HepG2 (cell line): ENCODE results near the gene MASP1. TPM values are rescaled to one million over a fixed set of nuclear protein-coding genes. Genes with fewer than 3 reads are reported as not detected.

Source experiments
- ATAC-seq: fragments of 200-7000 bp; cut with Tn5 transposase; 3 replicates; pipeline ENCODE4 v1.9.1; 2020; ENCODE audit warnings: mild to moderate bottlenecking, moderate library complexity
- BruUV-seq: library from RNA; stranded (reverse); fragments of 400-500 nt; replicated peaks from 2 replicates; lab custom pipeline; 2021; lab: Mats Ljungman, UMichigan
- CTCF ChIA-PET: fragments of 300-600 bp; formaldehyde crosslinking; extraction: SDS; loops from one replicate; lab custom pipeline; 2021; ENCODE audit warnings: low total read pairs, inconsistent platforms, low intra/inter-chr PET ratio; lab: Yijun Ruan, JAX
- POLR2A ChIA-PET: fragments of 350-600 bp; sonication (Branson Sonifier 250); formaldehyde crosslinking; loops from one replicate; lab custom pipeline; 2020; ENCODE audit warnings: antibody characterized with exemption, inconsistent platforms; lab: Yijun Ruan, JAX
- DNase-seq: peaks from one replicate; pipeline ENCODE4 v3.0.0-alpha.2; 2015; ENCODE audit warnings: low spot score
- FAIRE-seq: peaks from 3 replicates; lab custom pipeline; 2011; peaks lifted over from hg19 to GRCh38; lab: Jason Lieb, UNC
- H2AFZ ChIP-seq: one replicate; pipeline ENCODE4 v1.6.1; 2011; ENCODE audit warnings: low read length, inconsistent platforms
- H3K27ac ChIP-seq: fragments of 300-600 bp; 3 replicates; pipeline ENCODE4 v1.8.0; 2011; ENCODE audit warnings: mixed run types, mild to moderate bottlenecking, mixed read lengths, low read length, inconsistent platforms; ENCODE audit not compliant: insufficient read depth; ENCODE audit errors: extremely low read length
- H3K27me3 ChIP-seq, 2 experiments: fragments of 200-600 bp in 1 of 2; 2 replicates in 1 of 2; 3 replicates in 1 of 2; pipeline versions ENCODE4 v1.6.0 to v1.8.0; 2011; ENCODE audit warnings: low read length in 2 of 2, mild to moderate bottlenecking in 2 of 2, moderate library complexity in 2 of 2, inconsistent platforms in 1 of 2; ENCODE audit not compliant: insufficient read depth in 2 of 2, control insufficient read depth in 1 of 2
- H3K36me3 ChIP-seq, 2 experiments: fragments of 200-600 bp in 1 of 2; replicated peaks in 1 of 2; 2 replicates in 1 of 2; 3 replicates in 1 of 2; pipeline versions ENCODE4 v1.5.1 to v1.8.0; 2011; ENCODE audit warnings: low read length in 2 of 2, inconsistent platforms in 1 of 2; ENCODE audit not compliant: insufficient read depth in 2 of 2, control insufficient read depth in 1 of 2
- H3K4me1 ChIP-seq: 2 replicates; pipeline ENCODE4 v1.5.1; 2012; ENCODE audit warnings: low read length, inconsistent platforms; ENCODE audit not compliant: insufficient read depth
- H3K4me2 ChIP-seq: 2 replicates; pipeline ENCODE4 v1.6.0; 2011; ENCODE audit warnings: low read depth, low read length, inconsistent platforms
- H3K4me3 ChIP-seq, 3 experiments: fragments of 200-600 bp in 1 of 3; sonication (generic), shearing (Covaris generic) in 1 of 3; replicated peaks in 1 of 3; 2 replicates each; pipeline ENCODE4 v1.5.1; 2011 to 2016; ENCODE audit warnings: low read length in 3 of 3, inconsistent platforms in 2 of 3, low read depth in 2 of 3, mild to moderate bottlenecking in 2 of 3, control low read depth in 1 of 3, mixed read lengths in 1 of 3; ENCODE audit not compliant: insufficient read depth in 1 of 3
- H3K79me2 ChIP-seq: one replicate; pipeline ENCODE4 v1.6.1; 2011; ENCODE audit warnings: low read length, inconsistent platforms; ENCODE audit not compliant: insufficient read depth
- H3K9ac ChIP-seq: 2 replicates; pipeline ENCODE4 v1.6.0; 2011; ENCODE audit warnings: mild to moderate bottlenecking, low read depth, low read length, inconsistent platforms; ENCODE audit not compliant: insufficient read depth
- H3K9me3 ChIP-seq: 2 replicates; pipeline ENCODE4 v1.5.1; 2012; ENCODE audit warnings: mild to moderate bottlenecking, low read length
- H4K20me1 ChIP-seq: 2 replicates; pipeline ENCODE4 v1.6.0; 2011; ENCODE audit warnings: inconsistent platforms, mild to moderate bottlenecking, low read length, moderate library complexity; ENCODE audit not compliant: insufficient read depth
- BATF2 ChIP-seq: sonication (generic); formaldehyde crosslinking; IDR thresholded peaks from 2 replicates; pipeline ENCODE4 v1.8.0; 2022; ENCODE audit warnings: mild to moderate bottlenecking, missing genetic modification reagents, moderate library complexity
- CREB1 ChIP-seq, 2 experiments: fragments of 450-650 bp in 1 of 2; IDR thresholded peaks; 2 replicates each; pipeline ENCODE4 v1.6.1; 2016 to 2017; ENCODE audit warnings: control low read depth in 1 of 2, mild to moderate bottlenecking in 1 of 2, missing compliant biosample characterization in 1 of 2, missing genetic modification characterization in 1 of 2
- HOXA9 ChIP-seq: sonication (generic); formaldehyde crosslinking; IDR thresholded peaks from 2 replicates; pipeline ENCODE4 v1.8.1; 2022; ENCODE audit warnings: missing genetic modification reagents, mild to moderate bottlenecking, moderate library complexity, borderline replicate concordance
- MED13 ChIP-seq: sonication (generic); formaldehyde crosslinking; IDR thresholded peaks from 2 replicates; pipeline ENCODE4 v1.5.0; 2020; ENCODE audit warnings: missing genetic modification reagents
- ZBTB26 ChIP-seq: IDR thresholded peaks from 2 replicates; pipeline ENCODE4 v1.6.1; 2016; ENCODE audit warnings: missing compliant biosample characterization, missing genetic modification reagents, borderline replicate concordance
- ZBTB3 ChIP-seq: sonication (generic); formaldehyde crosslinking; IDR thresholded peaks from 2 replicates; pipeline ENCODE4 v1.4.0; 2020; ENCODE audit warnings: low read depth, mild to moderate bottlenecking, moderate library complexity, missing genetic modification reagents, borderline replicate concordance
- ZNF121 ChIP-seq: sonication (generic); formaldehyde crosslinking; IDR thresholded peaks from 2 replicates; pipeline ENCODE4 v1.5.0; 2020; ENCODE audit warnings: mild to moderate bottlenecking, missing genetic modification reagents
- ZNF142 ChIP-seq: sonication (generic); formaldehyde crosslinking; IDR thresholded peaks from 2 replicates; pipeline ENCODE4 v1.4.0; 2020; ENCODE audit warnings: missing genetic modification reagents
- ZNF263 ChIP-seq: sonication (generic); formaldehyde crosslinking; IDR thresholded peaks from 2 replicates; pipeline ENCODE4 v1.4.0; 2020; ENCODE audit warnings: missing genetic modification reagents
- ZNF264 ChIP-seq: sonication (generic); formaldehyde crosslinking; IDR thresholded peaks from 2 replicates; pipeline ENCODE4 v1.4.0; 2020; ENCODE audit warnings: missing genetic modification reagents
- ZNF326 ChIP-seq: sonication (generic); formaldehyde crosslinking; IDR thresholded peaks from 2 replicates; pipeline ENCODE4 v1.4.0; 2020; ENCODE audit warnings: missing genetic modification reagents, borderline replicate concordance
- ZNF331 ChIP-seq: sonication (generic); formaldehyde crosslinking; IDR thresholded peaks from 2 replicates; pipeline ENCODE4 v1.4.0; 2020; ENCODE audit warnings: missing genetic modification reagents
- ZSCAN29 ChIP-seq: sonication (generic); formaldehyde crosslinking; conservative IDR thresholded peaks from 2 replicates; pipeline ENCODE4 v1.4.0; 2020; ENCODE audit warnings: mild to moderate bottlenecking, missing genetic modification reagents
- in situ Hi-C: cut with HindIII; loops from 2 replicates; pipeline ENCODE4 v1.10.0; 2017; ENCODE audit warnings: low pct_unique_long_range_greater_than_20kb; ENCODE audit not compliant: extremely low pct_ligation_motif_present
- intact Hi-C: fragments of 100-400 bp; cut with micrococcal nuclease; formaldehyde crosslinking; loops from one replicate; pipeline ENCODE4 v1.10.0; 2022; ENCODE audit not compliant: unreplicated experiment
- polyA plus RNA-seq, 8 experiments: library from polyadenylated mRNA; depleted of rRNA in 3 of 8; stranded (reverse) in 7 of 8; unstranded in 1 of 8; fragments of >200 nt; fragmentation: Illumina TruSeq in 4 of 8; extraction: Trizol in 4 of 8; gene quantifications; 2 replicates each; pipeline versions ENCODE4 v1.2.1 to v1.2.3, GENCODE V29; 2011 to 2016; ENCODE audit warnings: low read depth in 4 of 8, missing spikeins in 1 of 8, mixed read lengths in 1 of 8; ENCODE audit not compliant: insufficient read depth in 1 of 8
- total RNA-seq, 5 experiments: library from RNA; depleted of rRNA; stranded (reverse); fragments of >200 nt; fragmentation: Illumina TruSeq; extraction: Trizol; gene quantifications; 2 replicates each; pipeline ENCODE4 v1.2.3, GENCODE V29; 2016; ENCODE audit warnings: low read depth in 1 of 5
- TF ChIP-seq, protein P1 (sequence below): sonication (generic); formaldehyde crosslinking; conservative IDR thresholded peaks from 2 replicates; pipeline ENCODE4 v1.8.0; 2022; ENCODE audit warnings: low read depth, missing genetic modification reagents
- TF ChIP-seq, protein P2 (sequence below): sonication (generic); formaldehyde crosslinking; IDR thresholded peaks from 2 replicates; pipeline ENCODE4 v1.5.0; 2020; ENCODE audit warnings: missing genetic modification reagents

The MASP1 gene
- total and polyA plus RNA-seq, 2 of the 13 experiments (the other 11 are each of a cell fraction or from before 2014, with no cell fraction given): 10.8 to 56.0 TPM

- no peak for FAIRE-seq
- Histone ChIP-seq H3K36me3 (no peaks in the 10 kb centered on the region), H3K4me2 (no peak overlapping the region), H3K79me2 (no peaks in the 10 kb centered on the region), H3K4me1 (peaks cover 9% of the 10 kb centered on the region), H3K9ac (no peak overlapping the region), H3K27me3 (peaks cover 1 to 11% of the 10 kb centered on the region in 2 experiments; a peak in 2 of 5 replicates), H3K27ac (no peak overlapping the region), H3K4me3 (no peak overlapping the region), H2AFZ (no peak overlapping the region), H4K20me1 (no peaks in the 10 kb centered on the region), H3K9me3 (no peaks in the 10 kb centered on the region)
- ATAC-seq: no peak
- ChIA-PET CTCF (no interaction called here), POLR2A (no interaction called here)
- DNase-seq: no peak
- no TSS peak for BruUV-seq
- in situ Hi-C loops (no loop called here), intact Hi-C loops (no loop called here)
- TF ChIP-seq HOXA9 (CRISPR knock-in tag) (no peak), ZBTB26 (CRISPR knock-in tag) (no peak), MED13 (CRISPR knock-in tag) (no peak), ZNF264 (no peak), BATF2 (CRISPR knock-in tag) (no peak), ZNF331 (CRISPR knock-in tag) (no peak), ZNF326 (CRISPR knock-in tag) (no peak), ZNF263 (CRISPR knock-in tag) (no peak), CREB1 (IDR thresholded peaks at IDR 0.05) (no peak), CREB1 (CRISPR knock-in tag; IDR thresholded peaks at IDR 0.05) (no peak), ZSCAN29 (CRISPR knock-in tag) (no peak), ZNF121 (CRISPR knock-in tag) (no peak), ZBTB3 (CRISPR knock-in tag) (no peak), ZNF142 (no peak)
- TF ChIP-seq, protein P1, sequence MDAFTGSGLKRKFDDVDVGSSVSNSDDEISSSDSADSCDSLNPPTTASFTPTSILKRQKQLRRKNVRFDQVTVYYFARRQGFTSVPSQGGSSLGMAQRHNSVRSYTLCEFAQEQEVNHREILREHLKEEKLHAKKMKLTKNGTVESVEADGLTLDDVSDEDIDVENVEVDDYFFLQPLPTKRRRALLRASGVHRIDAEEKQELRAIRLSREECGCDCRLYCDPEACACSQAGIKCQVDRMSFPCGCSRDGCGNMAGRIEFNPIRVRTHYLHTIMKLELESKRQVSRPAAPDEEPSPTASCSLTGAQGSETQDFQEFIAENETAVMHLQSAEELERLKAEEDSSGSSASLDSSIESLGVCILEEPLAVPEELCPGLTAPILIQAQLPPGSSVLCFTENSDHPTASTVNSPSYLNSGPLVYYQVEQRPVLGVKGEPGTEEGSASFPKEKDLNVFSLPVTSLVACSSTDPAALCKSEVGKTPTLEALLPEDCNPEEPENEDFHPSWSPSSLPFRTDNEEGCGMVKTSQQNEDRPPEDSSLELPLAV (CRISPR knock-in tag): no peak
- TF ChIP-seq, protein P2, sequence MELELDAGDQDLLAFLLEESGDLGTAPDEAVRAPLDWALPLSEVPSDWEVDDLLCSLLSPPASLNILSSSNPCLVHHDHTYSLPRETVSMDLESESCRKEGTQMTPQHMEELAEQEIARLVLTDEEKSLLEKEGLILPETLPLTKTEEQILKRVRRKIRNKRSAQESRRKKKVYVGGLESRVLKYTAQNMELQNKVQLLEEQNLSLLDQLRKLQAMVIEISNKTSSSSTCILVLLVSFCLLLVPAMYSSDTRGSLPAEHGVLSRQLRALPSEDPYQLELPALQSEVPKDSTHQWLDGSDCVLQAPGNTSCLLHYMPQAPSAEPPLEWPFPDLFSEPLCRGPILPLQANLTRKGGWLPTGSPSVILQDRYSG (CRISPR knock-in tag): no peak
These were observed 83.9 kb downstream of the MASP1 start for GRCh38 chr3:187207624-187208023.
